HTR-8/SVneo (cell line): Measurements from ENCODE around the gene ZEB2.
A peak's percentile ranks its signal among the peaks of the same experiment; 100 is the strongest.

Experiments used
- DNase-seq: peaks from one replicate; pipeline ENCODE4 v3.0.0; 2011; ENCODE audit warnings: low spot score, mixed read lengths; ENCODE audit not compliant: insufficient read length
- FAIRE-seq: peaks from 2 replicates; lab custom pipeline; 2011; peaks lifted over from hg19 to GRCh38; lab: Jason Lieb, UNC

Gene ZEB2

DNA sequence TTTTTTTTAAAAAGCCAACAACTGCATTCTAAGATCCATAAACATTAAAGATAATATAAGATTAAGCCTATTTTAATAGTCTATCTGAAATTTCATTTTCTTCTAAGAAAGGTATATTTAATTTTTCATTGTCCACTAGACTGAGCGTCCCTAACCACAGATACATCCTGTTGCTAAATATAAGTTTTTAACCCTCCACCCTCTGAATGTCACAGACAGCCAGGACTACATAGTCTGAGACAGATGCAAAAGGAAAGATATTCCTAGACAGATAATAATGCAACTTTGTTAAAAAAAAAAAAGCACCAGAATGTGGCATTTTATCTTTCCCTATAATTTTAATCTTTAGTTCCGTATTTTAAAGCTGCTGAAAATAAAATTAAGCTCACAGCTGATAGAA lies 114.6 kb downstream of the ZEB2 start:
- DNase-seq (no peak), FAIRE-seq (no peak)

DNA sequence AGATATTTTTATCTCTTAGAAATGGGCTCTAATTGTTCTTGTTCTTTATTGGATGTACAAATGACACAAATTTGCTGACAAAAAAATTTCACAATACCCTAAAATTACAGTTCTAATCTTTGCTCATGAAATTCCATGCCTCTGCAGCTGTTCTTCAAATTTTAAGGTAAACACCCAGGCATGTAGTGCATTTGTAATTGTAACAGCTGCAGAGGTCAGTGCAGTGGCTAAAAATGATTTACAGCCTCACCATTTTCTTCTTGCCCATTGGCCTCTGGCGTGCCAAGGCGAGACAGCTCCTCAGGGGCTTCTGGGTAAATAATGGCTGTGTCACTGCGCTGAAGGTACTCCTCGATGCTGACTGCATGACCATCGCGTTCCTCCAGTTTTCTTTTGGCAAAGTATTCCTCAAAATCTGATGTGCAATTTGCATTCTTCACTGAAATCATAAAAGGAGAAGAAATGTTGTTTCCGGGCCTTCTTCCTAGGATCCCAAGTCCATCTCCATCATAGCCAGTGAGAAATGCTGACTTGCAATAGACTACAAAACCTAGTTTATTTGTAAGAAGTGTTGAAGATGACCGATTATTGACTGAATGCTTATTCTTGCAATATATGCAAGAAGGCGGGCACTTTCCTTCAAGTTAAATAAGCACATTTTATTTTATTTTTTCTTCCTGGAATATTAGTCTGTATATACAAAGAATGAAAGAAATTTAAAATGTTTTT lies 115.2 kb downstream of the ZEB2 start:
- no peak for DNase-seq
- peak; percentile 13 for FAIRE-seq

DNA sequence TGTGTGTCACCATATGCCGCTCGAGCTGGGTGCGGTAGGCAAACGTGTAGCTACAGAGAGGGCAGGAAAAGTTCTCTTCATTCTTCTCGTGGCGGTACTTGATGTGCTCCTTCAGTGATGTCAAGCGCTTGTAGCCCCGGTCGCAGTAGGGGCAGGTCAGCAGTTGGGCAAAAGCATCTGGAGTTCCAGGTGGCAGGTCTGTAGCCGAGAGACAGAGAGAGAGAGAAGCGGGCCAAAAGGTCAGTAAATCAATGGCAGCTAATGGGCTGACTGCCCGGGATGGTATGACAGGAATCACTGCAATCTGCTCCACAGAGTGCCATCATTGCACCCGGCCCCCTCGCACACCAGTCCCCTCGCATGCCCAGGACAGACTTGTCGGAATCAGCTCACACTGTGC lies 116.0 kb downstream of the ZEB2 start:
- FAIRE-seq, result no peak

GRCh38 chr2:144402251-144402650 lies 117.7 kb downstream of the ZEB2 start:
- FAIRE-seq (no peak), DNase-seq (no peak)

More for the DNA sequence above, 116.0 kb downstream of the ZEB2 start:
- DNase-seq, result peak; percentile 3

DNA sequence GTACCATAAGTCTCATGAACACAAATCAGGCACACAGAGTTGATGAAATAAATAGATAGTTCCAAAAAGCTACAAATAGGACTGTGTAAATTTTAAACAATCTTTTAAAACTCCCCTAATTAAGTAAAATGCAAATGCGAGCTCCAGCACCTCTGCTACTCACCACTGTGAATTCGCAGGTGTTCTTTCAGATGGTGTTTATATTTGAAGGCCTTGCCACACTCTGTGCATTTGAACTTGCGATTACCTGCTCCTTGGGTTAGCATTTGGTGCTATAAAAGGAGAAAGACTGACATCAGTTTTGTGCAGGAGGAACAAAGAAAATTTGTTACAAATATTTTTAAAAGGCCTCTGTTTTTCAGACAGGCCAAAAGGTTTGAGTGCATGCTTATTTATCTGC lies 118.9 kb downstream of the ZEB2 start:
- FAIRE-seq, result no peak
- no peak for DNase-seq

- DNase-seq, result no peak
- FAIRE-seq, result no peak
Measured at GRCh38 chr2:144396318-144396717, 123.6 kb downstream of the ZEB2 start.

GRCh38 chr2:144390424-144391020 lies 129.4 kb downstream of the ZEB2 start:
- FAIRE-seq, result no peak
- DNase-seq, result no peak

GRCh38 chr2:144389930-144390311 lies 130.0 kb downstream of the ZEB2 start:
- no peak for DNase-seq
- FAIRE-seq, result peak; percentile 26

- FAIRE-seq (no peak), DNase-seq (no peak)
Measured at GRCh38 chr2:144389151-144389929, 130.6 kb downstream of the ZEB2 start.

GRCh38 chr2:144385381-144385780 lies 134.5 kb downstream of the ZEB2 start:
- no peak for FAIRE-seq
- no peak for DNase-seq

- FAIRE-seq (no peak), DNase-seq (no peak)
Measured at GRCh38 chr2:144383571-144384100, 136.3 kb downstream of the ZEB2 start.

GRCh38 chr2:144382849-144383248 lies 137.1 kb downstream of the ZEB2 start:
- FAIRE-seq (no peak), DNase-seq (no peak)

DNA sequence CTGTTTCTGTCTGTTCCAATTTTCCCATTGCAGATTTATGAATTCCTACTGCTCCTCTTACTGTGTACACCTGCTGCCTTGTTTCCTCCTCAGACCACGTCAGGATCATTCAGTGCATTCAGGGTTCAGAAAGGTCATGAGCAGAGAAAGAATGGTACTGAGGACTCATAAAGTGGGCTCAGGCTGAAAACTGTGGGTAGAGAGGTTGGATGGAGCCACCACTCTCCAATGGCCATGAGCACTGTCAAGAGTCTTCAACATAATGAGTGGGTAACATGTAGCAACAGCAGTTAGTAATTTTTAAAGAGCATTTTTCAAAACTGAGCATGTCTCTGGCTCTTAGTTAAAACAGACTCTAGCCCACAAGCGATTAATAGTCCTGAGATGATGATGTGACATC lies 138.2 kb downstream of the ZEB2 start:
- DNase-seq (no peak), FAIRE-seq (no peak)

- no peak for FAIRE-seq
- DNase-seq, result no peak
Measured at GRCh38 chr2:144379851-144380311, 140.0 kb downstream of the ZEB2 start.

DNA sequence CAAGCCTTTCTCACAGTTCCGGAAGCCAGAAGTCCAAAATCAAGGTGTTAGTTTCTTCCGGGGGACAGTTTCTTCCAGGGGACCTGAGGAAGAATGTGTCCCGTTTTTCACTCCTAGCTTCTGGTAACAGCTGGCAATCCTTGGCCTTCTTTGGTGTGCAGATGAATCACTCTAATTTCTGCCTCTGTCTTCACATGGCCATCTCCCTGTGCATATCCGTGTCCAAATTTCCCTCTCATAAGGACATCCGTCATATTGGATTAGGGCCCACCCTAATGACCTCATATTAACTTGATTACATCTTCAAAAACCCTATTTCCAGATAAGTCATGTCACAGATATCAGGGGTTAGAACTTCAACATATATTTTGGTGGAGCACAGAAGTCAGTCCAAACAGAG lies 141.4 kb downstream of the ZEB2 start:
- FAIRE-seq, result no peak
- DNase-seq, result no peak

GRCh38 chr2:144377914-144378313 lies 142.0 kb downstream of the ZEB2 start:
- FAIRE-seq (no peak), DNase-seq (no peak)

- no peak for FAIRE-seq
- no peak for DNase-seq
Measured at GRCh38 chr2:144376926-144377325, 143.0 kb downstream of the ZEB2 start.

DNA sequence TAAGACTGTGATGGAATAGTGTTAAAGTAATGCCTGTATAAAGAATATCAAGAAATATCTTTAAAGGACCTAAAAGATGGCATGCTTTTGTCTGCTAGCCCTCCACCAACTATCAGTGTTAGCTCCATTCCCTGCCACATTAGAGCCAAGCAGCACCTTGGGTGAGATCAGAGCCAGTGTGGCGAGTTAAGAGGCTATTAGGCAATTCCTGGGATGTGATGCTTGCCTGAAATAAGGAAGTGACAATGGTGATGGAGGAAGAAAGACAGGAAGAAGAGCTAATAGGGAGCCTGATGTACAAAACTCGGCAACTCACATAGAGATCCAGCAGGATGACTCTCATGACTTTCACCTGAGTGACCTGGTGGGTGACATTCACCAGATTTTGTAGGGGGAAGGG lies 143.5 kb downstream of the ZEB2 start:
- DNase-seq (no peak), FAIRE-seq (no peak)

DNA sequence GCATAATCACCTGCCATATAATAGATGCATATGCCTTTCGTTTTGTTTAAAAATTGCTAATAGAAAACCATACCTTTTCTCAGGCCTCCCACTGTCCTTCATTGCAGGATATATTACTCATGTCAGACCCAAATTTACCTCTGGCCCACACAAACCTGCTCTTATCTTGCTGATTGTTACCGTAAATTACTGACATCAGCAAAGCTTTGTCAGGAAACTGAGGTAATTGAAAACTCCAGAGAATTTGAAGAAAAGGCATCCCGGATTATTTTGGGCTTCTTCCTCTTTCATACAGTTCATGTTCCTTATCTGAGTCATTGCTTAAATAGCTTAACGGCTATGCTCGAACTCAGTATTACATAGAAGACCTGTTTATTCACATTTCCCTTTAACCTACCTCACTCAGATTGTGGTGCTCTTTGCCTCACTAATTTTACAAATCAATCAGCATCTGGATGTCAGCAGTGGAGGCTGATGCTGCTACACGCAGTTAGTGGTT lies 145.7 kb downstream of the ZEB2 start:
- FAIRE-seq (no peak), DNase-seq (no peak)

DNA sequence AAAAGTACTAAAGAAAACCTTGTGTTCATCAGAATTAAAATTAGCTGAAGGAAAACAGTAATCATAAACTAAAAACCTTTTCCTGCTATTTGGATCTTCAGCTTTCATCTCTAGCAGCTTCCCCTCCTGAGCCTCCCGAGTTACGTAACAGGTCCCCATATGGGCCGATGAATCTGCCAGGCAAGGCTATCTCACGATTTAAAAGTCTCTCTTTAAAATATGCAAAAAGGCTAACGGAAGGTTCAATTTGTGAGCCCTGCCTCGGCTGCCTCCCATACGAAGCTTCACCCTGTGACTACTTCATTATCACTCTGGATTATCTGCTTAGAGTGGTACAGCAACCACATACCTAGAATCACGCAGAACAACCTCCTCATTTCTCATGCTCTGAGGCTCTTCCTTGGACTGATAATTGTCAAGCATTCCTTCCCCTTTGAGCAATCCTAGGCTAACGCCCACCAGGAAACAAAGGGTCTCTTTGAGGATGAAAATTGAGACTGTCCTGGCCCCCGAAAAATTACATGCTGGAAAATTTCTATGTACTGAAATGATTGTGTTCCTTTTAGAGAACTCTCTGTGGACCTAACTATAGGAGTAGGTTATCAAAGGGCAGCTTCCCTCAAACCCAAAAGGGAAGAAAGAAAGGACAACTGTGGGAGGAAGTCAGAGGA lies 147.4 kb downstream of the ZEB2 start:
- DNase-seq (no peak), FAIRE-seq (no peak)
